ENCODE results near the gene SLC6A3.
"Not testable (repeated sequence)": the region's sequence is repeated elsewhere in the genome, so short reads cannot be mapped to it uniquely, and the experiment has no call there.

The SLC6A3 gene

DNA sequence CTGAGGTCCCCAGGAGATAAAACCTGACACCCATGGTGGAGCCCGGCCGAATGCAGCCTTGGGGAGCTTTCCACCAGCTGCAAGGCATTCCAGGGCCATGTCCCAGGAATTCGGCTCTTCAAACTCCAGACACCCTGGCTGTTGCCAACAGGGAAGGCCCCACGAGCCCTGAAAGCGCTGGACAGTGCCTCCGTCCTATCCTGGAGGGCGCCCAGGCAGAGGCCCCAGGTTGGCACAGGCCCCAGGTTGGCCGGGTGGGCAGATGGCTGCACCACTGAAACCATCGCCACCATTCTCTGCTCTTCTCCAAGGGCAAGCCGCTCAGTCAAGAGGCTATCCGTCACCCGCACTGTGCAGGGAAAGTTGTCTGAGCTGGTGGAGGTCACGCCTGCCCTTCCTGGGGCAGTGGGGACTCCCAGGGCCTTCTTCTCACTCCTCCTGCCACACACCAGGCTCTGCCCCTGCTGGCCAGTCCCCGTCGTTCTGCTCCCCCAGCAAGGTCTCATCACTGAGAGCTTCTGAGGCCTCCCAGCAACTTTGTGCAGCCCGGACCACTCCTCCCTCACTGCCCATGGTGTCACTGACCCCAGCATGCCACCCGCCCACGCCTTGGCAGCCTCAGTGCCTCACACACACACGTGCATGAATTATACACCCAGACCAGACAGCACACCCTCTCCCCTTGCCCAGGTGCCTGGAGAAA is 21.2 kb downstream of the SLC6A3 start:
- no peaks in the 10 kb centered on the region for H3K4me1 ChIP-seq
- no peaks in the 10 kb centered on the region for H3K36me3 ChIP-seq
- H3K27me3 ChIP-seq, result peaks cover 5% of the 10 kb centered on the region; the same call in 1 of the 2 replicates
- no peak overlapping the region for H3K4me3 ChIP-seq (ENCODE audit: low read depth, low read length)
- TF ChIP-seq, protein P1, sequence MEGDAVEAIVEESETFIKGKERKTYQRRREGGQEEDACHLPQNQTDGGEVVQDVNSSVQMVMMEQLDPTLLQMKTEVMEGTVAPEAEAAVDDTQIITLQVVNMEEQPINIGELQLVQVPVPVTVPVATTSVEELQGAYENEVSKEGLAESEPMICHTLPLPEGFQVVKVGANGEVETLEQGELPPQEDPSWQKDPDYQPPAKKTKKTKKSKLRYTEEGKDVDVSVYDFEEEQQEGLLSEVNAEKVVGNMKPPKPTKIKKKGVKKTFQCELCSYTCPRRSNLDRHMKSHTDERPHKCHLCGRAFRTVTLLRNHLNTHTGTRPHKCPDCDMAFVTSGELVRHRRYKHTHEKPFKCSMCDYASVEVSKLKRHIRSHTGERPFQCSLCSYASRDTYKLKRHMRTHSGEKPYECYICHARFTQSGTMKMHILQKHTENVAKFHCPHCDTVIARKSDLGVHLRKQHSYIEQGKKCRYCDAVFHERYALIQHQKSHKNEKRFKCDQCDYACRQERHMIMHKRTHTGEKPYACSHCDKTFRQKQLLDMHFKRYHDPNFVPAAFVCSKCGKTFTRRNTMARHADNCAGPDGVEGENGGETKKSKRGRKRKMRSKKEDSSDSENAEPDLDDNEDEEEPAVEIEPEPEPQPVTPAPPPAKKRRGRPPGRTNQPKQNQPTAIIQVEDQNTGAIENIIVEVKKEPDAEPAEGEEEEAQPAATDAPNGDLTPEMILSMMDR (IDR thresholded peaks at IDR 0.05; ENCODE audit: low read depth, low read length), result no peak
- DNase-seq, result no peak
- no peaks in the 10 kb centered on the region for H3K9me3 ChIP-seq

DNA sequence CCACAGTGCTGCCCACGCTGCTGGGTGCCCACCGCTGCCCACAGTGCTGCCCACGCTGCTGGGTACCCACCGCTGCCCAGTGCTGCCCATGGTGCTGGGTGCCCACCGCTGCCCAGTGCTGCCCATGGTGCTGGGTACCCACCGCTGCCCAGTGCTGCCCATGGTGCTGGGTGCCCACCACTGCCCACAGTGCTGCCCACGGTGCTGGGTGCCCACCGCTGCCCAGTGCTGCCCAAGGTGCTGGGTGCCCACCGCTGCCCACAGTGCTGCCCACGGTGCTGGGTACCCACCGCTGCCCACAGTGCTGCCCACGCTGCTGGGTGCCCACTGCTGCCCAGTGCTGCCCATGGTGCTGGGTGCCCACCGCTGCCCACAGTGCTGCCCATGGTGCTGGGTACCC is 22.7 kb downstream of the SLC6A3 start:
- H3K36me3 ChIP-seq; H3K4me3 ChIP-seq (ENCODE audit: low read depth, low read length); DNase-seq; H3K27me3 ChIP-seq; H3K9me3 ChIP-seq; H3K4me1 ChIP-seq: not testable (repeated sequence)

DNA sequence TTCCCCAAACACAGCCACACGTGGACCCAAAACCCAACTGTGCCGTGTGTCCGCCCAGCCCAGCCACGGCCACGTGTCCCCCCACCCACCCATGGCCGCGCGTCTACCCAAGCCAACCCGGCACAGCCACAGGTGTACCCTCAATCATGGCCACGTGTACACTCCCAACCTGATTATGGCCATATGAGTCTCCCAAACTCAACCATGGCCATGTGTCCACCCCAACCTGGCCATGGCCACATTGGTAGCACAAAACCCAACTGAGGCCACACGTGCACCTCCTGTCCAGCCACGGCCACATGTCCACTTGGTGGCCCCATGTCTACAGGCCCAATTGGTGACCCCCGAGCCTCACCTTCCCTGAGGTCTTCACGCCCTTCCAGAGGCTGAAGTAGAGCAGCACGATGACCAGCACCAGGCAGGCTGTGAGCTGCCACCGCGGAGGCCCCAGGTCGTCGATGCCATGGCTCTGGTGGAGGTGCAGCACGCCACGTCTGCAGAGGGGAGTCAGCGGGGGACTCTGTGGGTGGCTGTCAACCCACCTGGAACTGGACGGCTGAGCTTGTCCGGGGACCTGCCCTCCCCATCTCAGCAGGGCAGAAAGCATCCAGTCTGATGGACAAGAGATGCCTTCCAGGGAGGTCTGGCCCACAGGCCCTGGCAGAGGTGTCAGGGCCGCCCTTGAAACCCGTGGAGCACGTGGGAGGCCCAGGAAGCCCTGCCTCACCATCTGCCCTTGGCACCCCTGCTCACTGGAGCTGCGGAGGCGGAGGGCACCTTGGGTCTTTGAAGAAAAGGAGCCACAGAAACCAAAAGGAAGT is 23.5 kb downstream of the SLC6A3 start:
- H3K36me3 ChIP-seq, result no peaks in the 10 kb centered on the region
- H3K4me3 ChIP-seq (ENCODE audit: low read depth, low read length), result no peak overlapping the region
- no peak for DNase-seq
- TF ChIP-seq, protein P1 (IDR thresholded peaks at IDR 0.05; ENCODE audit: low read depth, low read length), result no peak
- no peaks in the 10 kb centered on the region for H3K9me3 ChIP-seq
- no peaks in the 10 kb centered on the region for H3K4me1 ChIP-seq
- peaks cover 5% of the 10 kb centered on the region; the same call in 1 of the 2 replicates for H3K27me3 ChIP-seq

DNA sequence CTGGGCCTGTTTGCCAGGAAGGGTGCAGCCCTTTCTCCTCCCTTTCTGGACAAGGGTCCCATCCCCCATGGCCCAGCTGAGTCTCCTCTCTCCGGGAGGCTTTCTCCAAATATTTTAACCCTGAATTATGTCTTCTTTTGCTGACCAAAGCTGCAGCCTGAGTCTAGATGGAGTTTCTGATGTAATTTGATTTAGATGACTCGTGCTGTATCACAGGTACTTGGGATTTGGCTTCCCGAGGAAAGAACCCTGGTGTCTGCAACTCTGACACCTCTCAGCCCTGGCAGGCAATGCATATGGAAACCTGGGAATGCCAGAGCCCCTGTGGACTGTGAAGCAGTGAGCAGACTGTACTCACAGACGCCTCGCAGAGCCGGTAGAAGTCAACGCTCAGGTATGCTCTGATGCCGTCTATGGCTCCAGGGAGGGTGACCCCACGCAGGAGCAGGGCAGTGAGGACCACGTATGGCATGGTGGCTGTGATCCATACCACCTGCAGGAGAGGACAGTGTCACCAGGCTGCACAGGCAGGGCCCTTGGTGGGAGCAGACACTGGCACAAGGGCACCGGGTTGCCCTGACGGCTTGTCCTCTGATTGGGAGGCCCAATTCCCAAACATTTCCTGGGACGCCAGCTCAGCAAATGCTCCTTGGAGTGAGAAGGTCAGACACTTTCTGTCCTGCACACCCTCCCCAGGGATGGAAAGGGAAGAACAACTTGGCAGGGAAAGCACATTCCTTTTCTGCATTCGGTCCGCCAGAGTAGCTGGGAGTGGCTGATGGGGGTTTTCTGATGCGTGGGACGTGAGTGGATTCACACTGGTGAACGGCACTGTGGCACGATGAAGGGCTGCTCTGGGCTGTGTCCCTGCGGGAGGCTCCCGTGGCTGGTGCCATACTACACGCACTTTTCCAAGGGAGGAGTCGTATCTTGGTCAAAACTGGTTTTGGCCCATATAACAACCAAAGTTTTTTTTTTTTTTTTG is 24.7 kb downstream of the SLC6A3 start:
- TF ChIP-seq, protein P1 (IDR thresholded peaks at IDR 0.05; ENCODE audit: low read depth, low read length), result no peak
- Histone ChIP-seq H3K27me3 (peaks cover 8% of the 10 kb centered on the region; the same call in 1 of the 2 replicates), H3K4me3 (ENCODE audit: low read depth, low read length) (no peak overlapping the region), H3K9me3 (no peaks in the 10 kb centered on the region), H3K36me3 (no peaks in the 10 kb centered on the region), H3K4me1 (no peaks in the 10 kb centered on the region)
- no peak for DNase-seq

DNA sequence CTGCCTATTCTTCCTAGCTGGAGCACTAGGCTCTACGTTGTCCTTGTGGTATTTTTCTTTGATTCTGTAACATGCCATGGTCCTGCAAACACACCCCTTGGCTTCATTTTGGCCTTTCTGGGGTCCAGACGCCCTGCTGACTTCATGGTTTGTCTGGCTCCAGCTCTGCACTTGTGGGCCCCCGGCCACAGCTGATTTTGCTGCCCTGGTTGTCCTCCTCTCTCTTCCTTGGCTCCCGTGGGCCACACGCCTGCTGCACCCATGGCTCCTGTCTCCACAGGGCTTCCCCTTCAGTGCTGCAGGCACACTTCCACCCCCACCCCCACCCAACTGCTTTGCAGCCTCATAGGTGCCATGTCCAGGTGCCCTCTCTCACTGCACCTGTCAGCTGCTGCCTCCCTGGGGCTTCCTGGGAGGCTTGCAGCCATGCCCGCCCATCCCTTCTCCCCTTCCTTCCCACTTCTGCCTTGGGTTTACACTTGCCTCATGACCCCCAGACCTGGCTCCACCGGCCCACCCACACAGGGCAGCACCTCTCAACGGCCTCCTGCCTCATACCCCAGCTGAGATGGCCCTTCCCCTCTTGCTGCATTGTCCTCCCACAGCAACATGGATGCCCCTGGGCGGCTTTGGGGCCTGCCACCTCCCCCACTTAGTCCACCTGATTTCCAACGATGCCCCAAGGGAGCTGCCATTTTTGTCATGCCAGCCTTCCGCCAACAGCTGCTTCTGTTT is 25.6 kb downstream of the SLC6A3 start:
- peaks cover 4% of the 10 kb centered on the region; the same call in 1 of the 2 replicates for H3K27me3 ChIP-seq
- no peak overlapping the region for H3K4me3 ChIP-seq (ENCODE audit: low read depth, low read length)
- no peaks in the 10 kb centered on the region for H3K36me3 ChIP-seq
- TF ChIP-seq, protein P1 (IDR thresholded peaks at IDR 0.05; ENCODE audit: low read depth, low read length), result no peak
- no peak for DNase-seq
- H3K9me3 ChIP-seq, result no peaks in the 10 kb centered on the region
- no peaks in the 10 kb centered on the region for H3K4me1 ChIP-seq

Measured in BE2C (cell line).